HL-60 (cell line): ENCODE results near the gene WASF1.

Experiments used
- DNase-seq, 2 experiments: peaks; one replicate each; pipeline ENCODE4 v3.0.0-alpha.2; 2010 to 2020; ENCODE audit warnings: low read depth in 1 of 2, low spot score in 1 of 2
- H3K27ac ChIP-seq: fragments of 250-450 bp; sonication (Bioruptor Pico); replicated peaks from 2 replicates; pipeline ENCODE4 v1.5.1; 2020; ENCODE audit warnings: mild to moderate bottlenecking, moderate library complexity
- H3K27me3 ChIP-seq: fragments of 250-450 bp; sonication (Bioruptor Pico); 2 replicates; pipeline ENCODE4 v1.5.1; 2021; ENCODE audit warnings: mild to moderate bottlenecking, moderate library complexity; ENCODE audit not compliant: insufficient read depth, poor library complexity, severe bottlenecking
- H3K4me3 ChIP-seq: replicated peaks from 2 replicates; pipeline ENCODE4 v1.5.1; 2011; ENCODE audit warnings: mild to moderate bottlenecking, control low read depth, low read length; ENCODE audit not compliant: insufficient read depth
- GABPA ChIP-seq: IDR thresholded peaks from 2 replicates; pipeline ENCODE4 v1.6.1; 2012; ENCODE audit warnings: low read depth
- POLR2AphosphoS5 ChIP-seq: IDR thresholded peaks from 2 replicates; pipeline ENCODE4 v1.6.1; 2012; ENCODE audit warnings: low read depth
- SPI1 ChIP-seq: IDR thresholded peaks from 2 replicates; pipeline ENCODE4 v1.6.1; 2012; ENCODE audit warnings: low read depth, mild to moderate bottlenecking, borderline replicate concordance
- TF ChIP-seq, protein P1 (sequence below): IDR thresholded peaks from 2 replicates; pipeline ENCODE4 v1.6.1; 2012; ENCODE audit warnings: low read depth; ENCODE audit not compliant: insufficient replicate concordance
- TF ChIP-seq, protein P2 (sequence below): IDR thresholded peaks from one replicate; pipeline ENCODE4 v1.5.1; 2011; ENCODE audit warnings: low read length, control low read depth, inconsistent platforms; ENCODE audit not compliant: insufficient read depth

Gene WASF1

GRCh38 chr6:110050440-110050813 is 129.0 kb downstream of the WASF1 start:
- Histone ChIP-seq H3K27ac (no peak overlapping the region), H3K27me3 (no peaks in the 10 kb centered on the region), H3K4me3 (no peak overlapping the region)
- TF ChIP-seq, protein P1, sequence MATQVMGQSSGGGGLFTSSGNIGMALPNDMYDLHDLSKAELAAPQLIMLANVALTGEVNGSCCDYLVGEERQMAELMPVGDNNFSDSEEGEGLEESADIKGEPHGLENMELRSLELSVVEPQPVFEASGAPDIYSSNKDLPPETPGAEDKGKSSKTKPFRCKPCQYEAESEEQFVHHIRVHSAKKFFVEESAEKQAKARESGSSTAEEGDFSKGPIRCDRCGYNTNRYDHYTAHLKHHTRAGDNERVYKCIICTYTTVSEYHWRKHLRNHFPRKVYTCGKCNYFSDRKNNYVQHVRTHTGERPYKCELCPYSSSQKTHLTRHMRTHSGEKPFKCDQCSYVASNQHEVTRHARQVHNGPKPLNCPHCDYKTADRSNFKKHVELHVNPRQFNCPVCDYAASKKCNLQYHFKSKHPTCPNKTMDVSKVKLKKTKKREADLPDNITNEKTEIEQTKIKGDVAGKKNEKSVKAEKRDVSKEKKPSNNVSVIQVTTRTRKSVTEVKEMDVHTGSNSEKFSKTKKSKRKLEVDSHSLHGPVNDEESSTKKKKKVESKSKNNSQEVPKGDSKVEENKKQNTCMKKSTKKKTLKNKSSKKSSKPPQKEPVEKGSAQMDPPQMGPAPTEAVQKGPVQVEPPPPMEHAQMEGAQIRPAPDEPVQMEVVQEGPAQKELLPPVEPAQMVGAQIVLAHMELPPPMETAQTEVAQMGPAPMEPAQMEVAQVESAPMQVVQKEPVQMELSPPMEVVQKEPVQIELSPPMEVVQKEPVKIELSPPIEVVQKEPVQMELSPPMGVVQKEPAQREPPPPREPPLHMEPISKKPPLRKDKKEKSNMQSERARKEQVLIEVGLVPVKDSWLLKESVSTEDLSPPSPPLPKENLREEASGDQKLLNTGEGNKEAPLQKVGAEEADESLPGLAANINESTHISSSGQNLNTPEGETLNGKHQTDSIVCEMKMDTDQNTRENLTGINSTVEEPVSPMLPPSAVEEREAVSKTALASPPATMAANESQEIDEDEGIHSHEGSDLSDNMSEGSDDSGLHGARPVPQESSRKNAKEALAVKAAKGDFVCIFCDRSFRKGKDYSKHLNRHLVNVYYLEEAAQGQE, result no peak
- TF ChIP-seq SPI1, result no peak
- TF ChIP-seq, protein P2, sequence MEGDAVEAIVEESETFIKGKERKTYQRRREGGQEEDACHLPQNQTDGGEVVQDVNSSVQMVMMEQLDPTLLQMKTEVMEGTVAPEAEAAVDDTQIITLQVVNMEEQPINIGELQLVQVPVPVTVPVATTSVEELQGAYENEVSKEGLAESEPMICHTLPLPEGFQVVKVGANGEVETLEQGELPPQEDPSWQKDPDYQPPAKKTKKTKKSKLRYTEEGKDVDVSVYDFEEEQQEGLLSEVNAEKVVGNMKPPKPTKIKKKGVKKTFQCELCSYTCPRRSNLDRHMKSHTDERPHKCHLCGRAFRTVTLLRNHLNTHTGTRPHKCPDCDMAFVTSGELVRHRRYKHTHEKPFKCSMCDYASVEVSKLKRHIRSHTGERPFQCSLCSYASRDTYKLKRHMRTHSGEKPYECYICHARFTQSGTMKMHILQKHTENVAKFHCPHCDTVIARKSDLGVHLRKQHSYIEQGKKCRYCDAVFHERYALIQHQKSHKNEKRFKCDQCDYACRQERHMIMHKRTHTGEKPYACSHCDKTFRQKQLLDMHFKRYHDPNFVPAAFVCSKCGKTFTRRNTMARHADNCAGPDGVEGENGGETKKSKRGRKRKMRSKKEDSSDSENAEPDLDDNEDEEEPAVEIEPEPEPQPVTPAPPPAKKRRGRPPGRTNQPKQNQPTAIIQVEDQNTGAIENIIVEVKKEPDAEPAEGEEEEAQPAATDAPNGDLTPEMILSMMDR, result no peak
- TF ChIP-seq POLR2AphosphoS5, result no peak
- no peak for TF ChIP-seq GABPA
- DNase-seq, result no peak
